SK-N-DZ (cell line): ENCODE measurements around the gene AKAP6. TPM values are rescaled to one million over a fixed set of nuclear protein-coding genes. Genes with fewer than 3 reads are reported as not detected.

Experiments
- DNase-seq: peaks from one replicate; pipeline ENCODE4 v3.0.0-alpha.2; 2015; ENCODE audit warnings: low spot score
- polyA plus RNA-seq, 2 experiments: library from polyadenylated mRNA; depleted of rRNA; stranded (reverse); fragments of >200 nt; gene quantifications; 2 replicates each; pipeline ENCODE4 v1.2.3, GENCODE V29; 2014

The AKAP6 gene
- 2.7 and 8.0 TPM in 2 replicates for polyA plus RNA-seq (2014; cell fraction: cytosol; rRNA removed)
- polyA plus RNA-seq (2014; cell fraction: nucleus; rRNA removed), result 6.3 and 10.2 TPM in 2 replicates

GRCh38 chr14:32329146-32329545, at the start of gene AKAP6:
TSS of gene AKAP6 (plus strand) at chr14:32329298. CDS start at chr14:32433494, 104,196 bp downstream.
- peak; percentile 93 for DNase-seq

- no peak for DNase-seq
Observed at GRCh38 chr14:32286602-32287001, 42.5 kb upstream of the AKAP6 start.

DNA sequence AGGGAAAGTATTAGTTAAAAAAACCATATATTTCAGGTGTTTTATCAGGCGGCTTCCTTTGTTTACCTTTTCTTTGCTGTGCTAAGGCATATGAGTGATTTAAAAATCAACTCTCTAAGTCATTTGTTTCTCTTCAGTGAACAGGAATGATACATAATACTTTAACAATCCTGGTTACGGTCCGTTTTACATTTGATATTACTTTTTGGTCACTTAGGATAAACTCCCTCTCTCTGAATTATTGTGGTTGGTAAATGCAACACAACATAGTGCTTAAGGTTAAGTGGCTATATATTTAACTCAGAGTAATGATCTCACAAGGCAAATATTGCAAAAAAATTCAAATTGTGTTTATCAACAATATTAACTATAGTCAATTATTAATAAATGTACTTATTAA, 32.7 kb upstream of the AKAP6 start:
- no peak for DNase-seq

DNA sequence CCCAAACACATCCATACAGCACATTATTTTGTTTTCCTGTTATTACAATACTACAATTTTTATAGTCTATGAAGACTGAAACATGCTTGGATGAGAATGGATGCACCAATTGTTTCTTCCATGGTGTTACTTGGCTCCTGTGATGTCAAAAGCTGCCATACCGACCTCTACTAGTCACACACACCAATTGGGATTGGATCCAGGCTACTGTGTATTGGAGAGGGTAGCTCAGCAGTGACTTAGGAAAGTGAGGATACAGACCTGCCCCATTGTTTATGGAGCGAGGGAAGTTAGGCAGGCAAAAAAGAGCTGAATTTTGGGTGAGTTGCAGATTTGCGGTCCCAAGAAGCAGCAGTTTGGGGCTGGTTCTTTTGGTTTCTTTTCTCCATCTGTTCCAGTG, 30.8 kb upstream of the AKAP6 start:
- no peak for DNase-seq

DNA sequence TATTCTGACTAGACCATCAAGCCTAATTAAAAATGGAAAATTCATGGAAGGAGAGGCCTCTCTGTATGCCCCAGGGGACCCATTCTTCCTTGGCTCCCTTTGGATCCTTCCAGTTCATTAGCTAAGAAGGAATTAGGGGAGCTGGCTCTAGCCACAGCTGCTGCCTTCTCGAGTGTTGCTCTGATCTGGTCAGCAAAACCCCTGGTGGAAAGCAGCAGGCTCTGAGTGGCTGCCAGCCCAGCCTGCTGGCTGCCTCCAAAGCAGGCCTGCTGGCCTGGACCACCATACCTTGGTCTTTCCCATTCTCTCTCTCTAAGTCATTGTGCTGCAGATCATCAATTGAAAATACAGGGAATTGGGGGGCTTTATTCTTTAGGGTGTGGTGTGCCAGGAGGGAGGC, 29.0 kb upstream of the AKAP6 start:
- no peak for DNase-seq

GRCh38 chr14:32303865-32304264, 25.2 kb upstream of the AKAP6 start:
- DNase-seq, result no peak

DNA sequence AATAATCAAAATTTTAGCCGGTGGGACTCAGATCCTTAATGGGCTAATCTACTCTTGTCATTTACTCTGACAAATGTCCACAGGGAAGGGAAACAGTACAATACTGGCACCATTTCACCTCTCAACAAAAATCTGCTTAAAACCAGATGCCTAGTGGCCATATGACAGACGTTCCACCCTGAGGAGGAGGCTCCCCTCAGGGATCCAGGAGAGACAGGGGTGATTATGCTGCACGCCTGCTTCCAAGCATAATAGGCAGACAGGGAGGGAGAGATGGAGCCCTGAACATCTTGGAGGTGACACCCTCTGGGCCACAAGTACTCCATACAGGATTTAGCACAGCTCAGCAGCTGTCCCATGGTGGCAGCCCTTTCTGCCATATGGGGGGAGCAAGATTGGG, 24.8 kb upstream of the AKAP6 start:
- DNase-seq, result no peak

DNA sequence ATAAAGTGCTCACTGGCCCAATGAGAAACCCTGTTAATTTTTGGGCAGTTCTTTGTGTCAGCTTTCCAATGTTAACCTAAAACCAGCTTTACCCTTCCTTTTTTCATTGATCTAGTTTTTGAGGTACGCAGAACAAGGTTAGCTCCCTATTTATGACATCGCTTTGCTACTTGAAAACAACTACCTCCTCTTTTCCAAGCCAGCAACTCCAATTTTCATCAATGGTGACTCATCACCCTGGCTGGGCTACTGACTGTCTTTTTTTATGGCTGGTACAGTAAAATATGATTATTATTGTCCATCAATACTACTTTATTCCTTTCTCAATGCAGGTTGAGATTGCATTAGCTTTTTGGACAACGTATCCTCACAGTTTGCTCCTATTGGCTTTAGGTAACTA, 22.5 kb upstream of the AKAP6 start:
- no peak for DNase-seq

- DNase-seq, result no peak
Observed at GRCh38 chr14:32307881-32308582, 21.1 kb upstream of the AKAP6 start.

GRCh38 chr14:32310876-32311275, 18.2 kb upstream of the AKAP6 start:
- no peak for DNase-seq

- DNase-seq, result no peak
Observed at GRCh38 chr14:32311294-32312009, 17.6 kb upstream of the AKAP6 start.

DNA sequence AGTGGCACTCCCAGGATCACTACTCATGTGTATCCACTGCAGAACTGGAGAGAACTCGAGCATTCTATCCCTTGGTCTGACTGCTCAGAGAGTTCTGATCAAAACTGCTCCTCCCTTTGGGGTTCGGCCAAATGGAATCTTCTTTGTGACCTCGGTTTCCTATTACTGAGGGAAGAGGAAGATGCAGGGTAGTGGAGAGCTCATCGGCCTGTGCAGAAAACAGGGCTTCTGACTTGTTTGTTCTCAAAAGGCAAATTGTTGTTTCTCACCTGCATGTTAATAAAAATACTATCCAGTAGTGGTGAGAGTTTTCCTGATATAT, 17.1 kb upstream of the AKAP6 start:
- DNase-seq, result no peak

- DNase-seq, result no peak
Observed at GRCh38 chr14:32313844-32314376, 15.2 kb upstream of the AKAP6 start.

GRCh38 chr14:32318087-32318795, 10.9 kb upstream of the AKAP6 start:
- DNase-seq, result no peak

- no peak for DNase-seq
Observed at GRCh38 chr14:32319368-32320049, 9.6 kb upstream of the AKAP6 start.

DNA sequence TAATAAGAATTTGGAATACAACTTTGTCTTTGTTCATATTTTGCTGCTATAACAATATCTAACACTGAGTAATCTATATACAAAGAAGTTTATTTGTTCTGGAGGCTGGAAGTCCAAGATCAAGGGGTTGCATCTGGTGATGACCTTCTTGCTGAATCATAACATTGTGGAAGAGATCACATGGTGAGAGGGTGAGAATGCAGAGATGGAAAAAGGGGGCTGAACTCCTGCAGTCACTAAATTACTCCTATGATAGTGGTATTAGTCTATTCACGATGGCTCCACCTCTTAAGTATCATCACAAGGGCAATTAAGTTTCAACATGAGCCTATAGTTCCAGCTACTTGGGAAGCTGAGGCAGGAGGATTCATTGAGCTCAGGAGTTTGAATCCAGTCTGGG, 4.5 kb upstream of the AKAP6 start:
- DNase-seq, result no peak

DNA sequence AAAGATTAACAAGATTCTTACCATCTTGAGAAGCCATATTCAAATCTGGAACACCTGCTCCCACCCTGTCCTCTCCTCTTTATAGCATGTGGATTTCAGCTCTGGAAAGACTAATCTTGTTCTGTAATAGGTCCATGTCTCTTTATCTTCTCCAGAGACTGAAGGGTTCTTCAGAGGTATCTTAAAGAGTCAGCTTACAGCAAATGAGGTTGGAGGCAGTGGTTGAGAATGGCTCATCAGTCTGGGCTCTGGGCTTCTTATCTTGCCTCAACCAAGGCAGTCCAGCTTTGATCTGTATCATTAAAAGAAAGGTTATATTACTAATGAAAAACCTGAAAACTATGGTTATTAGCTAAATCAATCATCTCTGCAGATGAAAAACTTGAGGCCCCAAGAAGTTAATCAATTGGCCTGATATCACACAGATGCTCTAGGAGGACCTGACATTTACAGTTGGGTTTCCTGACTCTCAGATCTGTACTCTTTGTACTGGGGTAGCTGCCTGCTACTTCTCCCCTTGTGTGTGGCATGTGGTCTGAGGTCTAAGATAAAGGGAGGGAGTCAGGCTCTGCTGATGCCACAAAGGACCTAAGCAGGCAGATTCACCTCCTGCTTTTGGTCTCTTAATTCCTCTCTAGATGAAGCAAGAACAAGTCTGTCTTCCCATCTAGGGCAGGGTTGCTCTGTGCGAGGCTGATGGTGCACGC, 1.7 kb upstream of the AKAP6 start:
- no peak for DNase-seq

DNA sequence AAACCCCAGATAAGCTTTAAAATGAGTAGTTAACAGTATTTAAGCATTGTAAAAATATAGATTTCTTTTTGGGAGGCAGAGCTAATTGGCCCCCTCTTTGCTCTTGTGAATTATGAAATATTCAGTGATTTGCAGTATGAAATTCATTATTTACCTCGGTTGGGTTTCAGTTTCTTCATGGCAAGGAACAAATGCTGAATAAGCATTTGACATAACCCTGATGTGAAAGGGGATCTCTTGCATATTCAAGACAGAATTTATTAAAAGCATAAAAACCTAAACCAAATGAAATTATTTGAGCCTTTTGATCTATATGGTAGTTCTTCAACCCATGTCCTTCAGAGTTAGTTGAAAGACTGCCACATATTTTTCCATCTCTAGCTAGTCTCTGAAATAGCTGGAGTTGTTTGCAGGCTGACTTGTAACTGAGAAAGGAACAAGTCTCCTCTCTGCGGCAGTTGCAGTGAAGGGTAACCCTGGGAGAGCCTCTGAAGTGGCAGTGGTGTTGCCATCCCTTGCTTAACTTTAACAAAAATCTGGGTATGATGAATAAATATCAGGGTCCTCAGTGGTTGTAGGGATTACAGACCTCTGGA, 690 bp downstream of the AKAP6 start:
- no peak for DNase-seq

- peak; percentile 12 for DNase-seq
Observed at GRCh38 chr14:32330351-32331111, 1.4 kb downstream of the AKAP6 start.

GRCh38 chr14:32331206-32331605, 2.1 kb downstream of the AKAP6 start:
- DNase-seq, result no peak
